Loucy (cell line): Measurements from ENCODE around the gene HDC.

ENCODE experiments used
- H2AFZ ChIP-seq: fragments of 200-600 bp; sonication (generic); 2 replicates; pipeline ENCODE4 v1.6.0; 2016; ENCODE audit warnings: antibody characterized with exemption, mild to moderate bottlenecking, low read length, moderate library complexity
- H3F3A ChIP-seq: fragments of 200-600 bp; 2 replicates; pipeline ENCODE4 v1.6.0; 2016; ENCODE audit warnings: antibody characterized with exemption, low read depth, mild to moderate bottlenecking
- H3K27me3 ChIP-seq: fragments of 200-600 bp; sonication (generic); 2 replicates; pipeline ENCODE4 v1.6.1; 2014; ENCODE audit warnings: low read length, mild to moderate bottlenecking; ENCODE audit not compliant: insufficient read depth, poor library complexity, severe bottlenecking
- H3K36me3 ChIP-seq: fragments of 200-600 bp; sonication (generic); 2 replicates; pipeline ENCODE4 v1.6.1; 2016; ENCODE audit warnings: low read length; ENCODE audit not compliant: insufficient read depth
- H3K4me1 ChIP-seq: fragments of 200-600 bp; sonication (generic); 2 replicates; pipeline ENCODE4 v1.5.1; 2014; ENCODE audit warnings: low read length, mild to moderate bottlenecking; ENCODE audit not compliant: insufficient read depth, poor library complexity, severe bottlenecking
- H3K4me2 ChIP-seq: fragments of 200-600 bp; sonication (generic); 2 replicates; pipeline ENCODE4 v1.6.0; 2014; ENCODE audit warnings: antibody characterized with exemption, low read length, low read depth, mild to moderate bottlenecking; ENCODE audit not compliant: poor library complexity, severe bottlenecking
- H3K4me3 ChIP-seq: fragments of 200-600 bp; sonication (generic); 2 replicates; pipeline ENCODE4 v1.5.1; 2014; ENCODE audit warnings: low read length, mild to moderate bottlenecking, mixed read lengths; ENCODE audit not compliant: poor library complexity, severe bottlenecking
- H3K79me2 ChIP-seq: fragments of 200-600 bp; sonication (generic); 2 replicates; pipeline ENCODE4 v1.6.1; 2014; ENCODE audit warnings: low read length; ENCODE audit not compliant: insufficient read depth
- H3K9ac ChIP-seq: fragments of 200-600 bp; sonication (generic); 2 replicates; pipeline ENCODE4 v1.6.0; 2014; ENCODE audit warnings: mild to moderate bottlenecking, low read depth, low read length, moderate library complexity; ENCODE audit not compliant: poor library complexity, severe bottlenecking
- H3K9me2 ChIP-seq: fragments of 200-600 bp; sonication (generic); replicated peaks from 2 replicates; pipeline ENCODE4 v1.6.1; 2016; ENCODE audit warnings: low read depth, low read length, mixed read lengths
- H3K9me3 ChIP-seq: fragments of 200-600 bp; sonication (generic); 2 replicates; pipeline ENCODE4 v1.6.1; 2014; ENCODE audit warnings: mild to moderate bottlenecking, antibody characterized with exemption, low read length, low read depth; ENCODE audit not compliant: insufficient read depth
- H4K20me1 ChIP-seq: fragments of 200-600 bp; sonication (generic); 2 replicates; pipeline ENCODE4 v1.6.0; 2014; ENCODE audit warnings: antibody characterized with exemption, low read length, mild to moderate bottlenecking; ENCODE audit not compliant: insufficient read depth, poor library complexity, severe bottlenecking
- CTCF ChIP-seq: fragments of 200-600 bp; sonication (generic); conservative IDR thresholded peaks from 2 replicates; pipeline ENCODE4 v1.5.1; 2014; ENCODE audit warnings: mild to moderate bottlenecking, antibody characterized with exemption, low read length
- EZH2phosphoT487 ChIP-seq: fragments of 200-600 bp; IDR thresholded peaks from 2 replicates; pipeline ENCODE4 v1.6.1; 2018; ENCODE audit warnings: antibody characterized with exemption, mild to moderate bottlenecking, moderate library complexity, borderline replicate concordance

The HDC gene

GRCh38 chr15:50295966-50296365 is 30.4 kb upstream of the HDC start:
- no peak for TF ChIP-seq EZH2phosphoT487
- TF ChIP-seq CTCF = no peak
- Histone ChIP-seq H3K9ac (no peak overlapping the region), H3K4me1 (no peaks in the 10 kb centered on the region), H3K36me3 (peaks cover 74% of the 10 kb centered on the region), H3F3A (no peaks in the 10 kb centered on the region), H3K9me3 (no peaks in the 10 kb centered on the region), H2AFZ (no peak overlapping the region), H4K20me1 (no peaks in the 10 kb centered on the region), H3K27me3 (no peaks in the 10 kb centered on the region), H3K4me2 (no peak overlapping the region), H3K79me2 (no peaks in the 10 kb centered on the region), H3K9me2 (no peaks in the 10 kb centered on the region), H3K4me3 (no peak overlapping the region)

- Histone ChIP-seq H3K4me3 (no peak overlapping the region), H4K20me1 (no peaks in the 10 kb centered on the region), H3K27me3 (no peaks in the 10 kb centered on the region), H2AFZ (no peak overlapping the region), H3K36me3 (peaks cover 71% of the 10 kb centered on the region; the same call in 1 of the 2 replicates), H3K4me1 (no peaks in the 10 kb centered on the region), H3K9me3 (no peaks in the 10 kb centered on the region), H3F3A (no peaks in the 10 kb centered on the region; the same call in 1 of the 2 replicates), H3K9me2 (no peaks in the 10 kb centered on the region), H3K4me2 (no peak overlapping the region), H3K79me2 (no peaks in the 10 kb centered on the region), H3K9ac (no peak overlapping the region)
- TF ChIP-seq EZH2phosphoT487 (no peak), CTCF (no peak)
These were observed 24.2 kb upstream of the HDC start for GRCh38 chr15:50289749-50290148.

- H3K4me3 ChIP-seq = no peak overlapping the region
- H3K4me1 ChIP-seq = no peaks in the 10 kb centered on the region
- no peak overlapping the region for H3K4me2 ChIP-seq
- no peak overlapping the region for H2AFZ ChIP-seq
- no peaks in the 10 kb centered on the region for H3K27me3 ChIP-seq
- H3K36me3 ChIP-seq = peaks cover 72% of the 10 kb centered on the region
- no peaks in the 10 kb centered on the region for H3K9me2 ChIP-seq
- H4K20me1 ChIP-seq = no peaks in the 10 kb centered on the region
- no peak overlapping the region for H3K9ac ChIP-seq
- H3F3A ChIP-seq = no peaks in the 10 kb centered on the region; the same call in 1 of the 2 replicates
- no peaks in the 10 kb centered on the region for H3K79me2 ChIP-seq
- TF ChIP-seq EZH2phosphoT487 = no peak
- no peak for TF ChIP-seq CTCF
- no peaks in the 10 kb centered on the region for H3K9me3 ChIP-seq
These were observed 22.0 kb upstream of the HDC start for GRCh38 chr15:50287324-50288116.
